HG03520 (cell line): ENCODE results near the gene LRIT2.
A peak's percentile ranks its signal among the peaks of the same experiment; 100 is the strongest.

ENCODE experiments used
- ATAC-seq: cut with Tn5 transposase; IDR thresholded peaks from one replicate; pipeline ENCODE4 v1.9.1; 2021; ENCODE audit warnings: mild to moderate bottlenecking, moderate library complexity; ENCODE audit not compliant: unreplicated experiment

The LRIT2 gene, protein sequence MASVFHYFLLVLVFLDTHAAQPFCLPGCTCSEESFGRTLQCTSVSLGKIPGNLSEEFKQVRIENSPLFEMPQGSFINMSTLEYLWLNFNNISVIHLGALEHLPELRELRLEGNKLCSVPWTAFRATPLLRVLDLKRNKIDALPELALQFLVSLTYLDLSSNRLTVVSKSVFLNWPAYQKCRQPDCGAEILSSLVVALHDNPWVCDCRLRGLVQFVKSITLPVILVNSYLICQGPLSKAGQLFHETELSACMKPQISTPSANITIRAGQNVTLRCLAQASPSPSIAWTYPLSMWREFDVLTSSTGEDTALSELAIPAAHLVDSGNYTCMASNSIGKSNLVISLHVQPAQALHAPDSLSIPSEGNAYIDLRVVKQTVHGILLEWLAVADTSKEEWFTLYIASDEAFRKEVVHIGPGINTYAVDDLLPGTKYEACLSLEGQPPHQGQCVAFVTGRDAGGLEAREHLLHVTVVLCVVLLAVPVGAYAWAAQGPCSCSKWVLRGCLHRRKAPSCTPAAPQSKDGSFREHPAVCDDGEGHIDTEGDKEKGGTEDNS

GRCh38 chr10:84225427-84226173, at the start of gene LRIT2:
TSS of gene LRIT2 (minus strand) at chr10:84225544. CDS start at chr10:84225520, 24 bp downstream.
- ATAC-seq: no peak

- no peak for ATAC-seq
These were observed 45.4 kb upstream of the LRIT2 start for GRCh38 chr10:84270708-84271107.

- ATAC-seq: no peak
These were observed 44.4 kb upstream of the LRIT2 start for GRCh38 chr10:84269773-84270172.

- no peak for ATAC-seq
These were observed 43.8 kb upstream of the LRIT2 start for GRCh38 chr10:84269162-84269561.

DNA sequence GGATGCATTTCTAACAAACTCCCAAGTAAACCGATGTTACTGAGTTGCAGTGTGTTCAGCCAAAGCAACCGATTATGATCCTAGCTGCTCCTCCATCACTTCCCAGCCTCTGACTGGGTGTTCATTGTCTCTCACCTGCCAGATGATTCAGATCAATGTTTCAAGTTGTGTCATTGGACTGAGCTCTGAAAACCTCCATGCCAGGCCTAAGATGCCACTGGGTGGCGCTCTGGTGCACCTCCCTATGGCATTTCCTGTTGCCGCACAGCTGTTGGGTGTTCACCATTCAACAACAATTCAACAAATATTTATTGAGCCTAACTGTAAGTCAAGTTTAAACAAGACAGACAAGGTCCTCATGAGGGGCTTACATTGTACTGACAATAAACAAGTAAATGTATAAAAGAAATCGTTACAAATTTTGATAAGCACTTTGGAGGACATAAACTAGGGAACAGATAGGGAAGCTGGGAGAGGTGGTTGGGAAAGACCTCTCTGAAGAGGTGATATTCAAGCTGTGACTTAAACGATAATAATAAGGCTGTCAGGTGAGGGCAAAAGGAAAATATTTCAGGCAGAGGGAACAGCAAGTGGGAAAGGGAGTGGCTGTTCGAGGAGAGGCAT, 42.3 kb upstream of the LRIT2 start:
- ATAC-seq: peak; percentile 70

DNA sequence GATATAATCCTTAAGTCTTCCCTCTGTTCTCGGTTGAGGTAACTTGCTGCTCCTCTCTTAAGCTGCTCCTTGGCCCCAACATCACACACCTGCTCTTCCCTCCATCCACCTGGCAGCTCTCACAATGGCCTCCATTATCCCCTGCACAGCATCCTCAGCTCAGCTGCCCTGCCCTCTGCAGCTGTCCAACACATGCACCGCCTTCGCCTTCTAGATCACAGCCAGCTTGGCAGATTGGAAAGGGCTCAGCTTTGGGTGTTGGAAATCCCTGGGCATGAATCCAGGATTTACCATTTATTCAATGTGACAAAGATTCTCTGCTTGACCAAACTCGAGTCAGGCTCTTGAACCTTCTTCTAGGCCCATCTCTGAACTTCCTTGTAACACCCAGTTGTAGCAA, 40.1 kb upstream of the LRIT2 start:
- no peak for ATAC-seq

DNA sequence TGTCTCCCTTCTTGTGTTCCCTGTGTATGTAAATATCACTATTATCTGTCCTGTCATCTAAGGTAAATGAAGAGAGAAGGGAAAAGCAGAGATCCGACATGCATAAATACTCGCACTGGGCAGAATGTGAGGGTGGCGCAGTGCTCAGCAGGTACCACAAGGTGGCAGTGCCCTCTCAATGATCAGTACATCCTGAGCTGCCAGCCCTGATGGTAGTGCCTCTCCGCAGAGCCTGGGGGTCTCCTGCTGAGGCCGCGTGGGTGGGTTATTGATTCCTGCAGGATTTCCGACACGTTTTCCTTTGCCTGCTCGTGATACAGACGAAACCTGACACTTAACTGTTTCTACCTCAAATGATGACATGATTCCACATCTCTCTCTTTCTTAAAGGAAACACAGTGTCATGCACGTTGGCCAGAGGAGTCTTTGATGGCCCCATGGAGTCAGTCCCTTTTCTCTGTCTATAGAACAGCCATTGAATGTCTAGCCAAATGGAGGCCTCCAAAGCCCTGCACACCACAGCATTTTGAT, 39.3 kb upstream of the LRIT2 start:
- peak; percentile 92 for ATAC-seq

DNA sequence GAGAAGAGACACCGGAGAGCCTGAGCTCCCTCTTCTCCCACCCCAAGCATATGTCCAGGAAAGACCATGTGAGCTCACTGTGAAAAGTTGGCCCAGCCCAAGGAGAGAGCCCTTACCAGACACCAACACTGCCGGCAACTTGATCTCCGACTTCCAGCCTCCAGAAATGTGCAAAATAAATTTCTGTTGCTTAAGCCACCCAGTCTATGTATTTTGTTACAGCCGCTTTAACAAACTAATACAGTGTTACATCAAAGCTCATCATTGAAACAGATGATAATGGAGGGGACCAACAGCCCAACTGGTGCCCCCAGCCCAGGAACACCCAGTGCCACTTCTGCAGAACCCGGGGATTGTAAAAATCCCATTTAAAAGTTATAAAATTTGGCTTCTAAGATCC, 38.4 kb upstream of the LRIT2 start:
- no peak for ATAC-seq

- ATAC-seq: no peak
These were observed 37.0 kb upstream of the LRIT2 start for GRCh38 chr10:84262190-84262956.

GRCh38 chr10:84261236-84261915, 36.0 kb upstream of the LRIT2 start:
- ATAC-seq: no peak

DNA sequence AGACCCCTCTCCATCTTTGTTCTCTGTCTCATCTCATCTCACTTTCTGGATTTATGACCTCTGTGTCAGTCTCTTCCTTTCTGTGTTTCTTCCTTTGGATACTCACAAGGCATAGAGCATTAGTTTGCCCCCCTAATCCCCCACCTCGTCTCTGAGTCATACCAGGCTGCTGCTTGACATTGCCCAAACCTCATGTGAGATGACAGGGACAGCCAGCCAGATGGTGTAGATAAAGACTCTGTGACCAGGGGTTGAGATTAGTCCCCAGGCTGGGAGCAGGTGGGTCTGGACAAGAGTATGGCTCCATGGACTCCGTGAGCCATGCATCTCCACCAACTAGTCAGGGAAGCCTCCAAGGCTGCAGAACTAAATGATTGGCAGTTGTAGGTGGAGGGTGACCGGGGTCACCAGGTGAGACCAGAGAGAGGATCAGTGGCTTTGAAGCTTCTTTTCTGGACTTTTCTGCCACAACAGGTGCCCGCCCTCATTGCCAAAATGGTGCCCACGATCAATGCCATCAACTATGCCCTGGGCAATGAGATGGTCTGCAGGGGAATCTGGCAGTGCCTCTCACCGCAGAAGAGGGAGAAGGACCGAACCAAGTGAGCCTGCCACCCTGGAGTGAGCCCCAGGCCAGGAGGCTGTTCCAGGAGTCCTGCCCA, 32.8 kb upstream of the LRIT2 start:
- no peak for ATAC-seq

DNA sequence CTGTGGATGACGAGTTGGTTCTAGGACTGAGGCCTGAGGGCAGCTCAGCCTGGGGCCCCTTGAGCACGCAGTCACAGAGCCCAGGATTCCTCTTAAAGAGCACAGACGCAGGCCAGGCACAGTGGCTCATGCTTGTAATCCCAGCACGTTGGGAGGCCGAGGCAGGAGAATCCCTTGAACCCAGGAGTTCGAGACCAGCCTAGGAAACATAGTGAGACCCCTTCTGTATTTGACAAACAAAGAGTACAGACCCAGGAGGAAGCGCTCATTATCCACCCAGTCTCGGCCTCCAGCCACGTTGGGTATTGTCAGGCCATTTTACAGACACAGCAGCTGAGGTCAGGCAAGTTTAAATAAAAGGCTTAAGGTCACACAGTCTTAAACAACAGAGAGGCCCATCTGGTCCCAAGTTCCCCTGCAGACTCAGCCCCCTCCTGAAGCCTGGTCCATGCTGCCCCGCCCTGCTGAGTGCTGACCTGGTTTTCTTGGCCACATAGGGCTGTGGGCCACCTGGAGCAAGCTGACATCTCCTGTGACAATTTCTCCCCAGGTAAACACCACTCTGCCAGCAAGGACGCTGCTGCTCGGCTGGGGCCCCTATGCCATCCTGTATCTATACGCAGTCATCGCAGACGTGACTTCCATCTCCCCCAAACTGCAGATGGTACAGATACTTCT, 32.1 kb upstream of the LRIT2 start:
- no peak for ATAC-seq

DNA sequence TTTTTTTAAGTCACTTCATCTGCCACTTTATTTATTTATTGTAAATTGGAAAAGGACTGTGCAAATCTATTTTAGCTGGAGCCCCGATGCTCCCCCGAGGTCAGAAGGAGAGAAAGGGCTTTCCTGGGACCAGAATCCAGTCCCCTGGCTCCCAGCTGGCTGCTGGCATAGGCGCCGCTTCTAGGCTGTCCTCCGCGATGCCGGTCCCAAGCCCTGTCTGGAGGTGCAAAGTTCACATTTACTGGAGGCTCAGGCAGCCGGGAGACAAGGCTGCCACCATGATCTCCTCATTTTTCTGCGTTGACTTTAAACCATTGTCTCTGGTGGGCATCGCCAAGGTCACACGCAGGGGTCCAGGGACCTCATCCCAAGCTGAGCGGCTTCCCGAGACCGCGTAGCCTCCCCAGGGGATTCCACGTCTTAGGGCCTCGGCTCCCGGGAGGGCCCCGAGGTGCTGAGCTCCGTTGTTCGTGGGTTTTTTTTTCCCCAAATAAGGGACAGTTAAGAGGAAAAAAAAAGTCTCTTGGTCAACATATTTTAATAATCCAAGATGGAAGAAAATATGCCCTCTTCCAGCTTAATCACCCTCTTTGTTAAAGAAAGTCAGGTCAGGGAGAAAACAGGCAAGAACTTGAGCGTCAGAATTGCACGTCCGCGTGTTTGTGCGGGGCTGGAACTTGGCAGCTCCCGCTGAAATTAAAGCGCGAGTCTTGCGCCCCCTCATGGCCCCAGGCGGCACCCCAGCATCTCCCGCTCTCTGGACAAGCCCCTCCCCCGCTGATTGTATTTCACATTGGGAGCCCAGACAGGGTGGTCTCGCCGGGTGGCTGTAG, 31.4 kb upstream of the LRIT2 start:
- peak; percentile 85 for ATAC-seq

DNA sequence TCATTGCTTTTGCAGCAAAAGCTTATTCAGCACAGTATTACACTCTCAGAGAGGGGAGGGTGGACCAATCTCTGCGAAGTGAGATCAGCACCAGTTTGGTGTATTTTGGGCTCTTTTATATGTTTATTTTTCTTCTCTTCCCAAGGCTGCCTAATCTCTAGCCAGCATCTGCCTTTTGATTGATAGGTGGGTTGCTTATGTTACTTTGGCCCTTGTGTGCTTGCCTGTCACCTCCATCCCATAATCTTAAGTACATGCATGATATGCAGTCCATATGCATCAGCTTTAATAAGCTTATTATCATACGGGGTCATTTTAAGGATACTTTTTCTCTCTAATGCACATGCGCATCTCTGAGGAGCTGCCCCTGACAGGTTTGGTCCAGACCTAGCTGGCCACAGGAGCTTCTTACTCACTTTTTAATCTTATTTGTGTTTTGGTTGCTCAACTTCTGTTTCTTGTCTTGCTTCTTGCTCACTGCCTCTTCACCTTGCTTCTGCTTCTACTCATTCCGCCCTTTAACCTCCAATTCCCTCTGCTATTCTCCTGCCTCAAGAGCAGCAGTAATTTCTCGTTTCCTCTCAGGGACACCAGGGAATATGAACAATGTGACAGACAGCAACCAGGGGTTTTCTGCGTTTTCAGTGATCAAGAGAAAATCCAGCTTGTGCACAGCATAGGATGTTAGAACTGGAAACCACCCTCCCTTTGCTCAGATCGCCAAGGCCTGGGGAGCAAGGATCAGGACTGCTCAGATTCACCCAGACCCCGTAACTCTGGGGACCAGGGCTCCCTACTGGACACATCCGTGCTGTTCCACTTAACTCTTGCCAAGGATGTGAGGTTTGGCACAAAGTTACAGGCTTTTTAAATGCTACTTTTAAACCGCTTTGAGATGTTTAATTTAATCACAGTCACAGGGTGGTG, 29.5 kb upstream of the LRIT2 start:
- ATAC-seq: no peak

DNA sequence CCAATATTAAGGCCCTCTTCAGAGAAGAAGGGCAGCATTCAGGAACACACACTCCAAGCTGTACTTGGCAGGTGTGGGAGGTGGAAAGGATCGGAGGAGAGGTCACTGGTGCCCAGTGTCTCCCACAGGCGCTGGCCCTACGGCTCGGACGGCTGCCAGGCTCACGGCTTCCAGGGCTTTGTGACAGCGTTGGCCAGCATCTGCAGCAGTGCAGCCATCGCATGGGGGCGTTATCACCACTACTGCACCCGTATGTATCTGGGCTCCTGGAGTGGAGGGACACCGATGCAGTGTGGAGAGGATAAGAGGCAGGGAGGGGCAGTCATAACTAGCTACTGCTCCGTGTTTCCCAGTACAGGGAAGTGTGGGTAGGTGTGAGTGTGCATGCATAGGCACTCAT, 23.4 kb upstream of the LRIT2 start:
- no peak for ATAC-seq

DNA sequence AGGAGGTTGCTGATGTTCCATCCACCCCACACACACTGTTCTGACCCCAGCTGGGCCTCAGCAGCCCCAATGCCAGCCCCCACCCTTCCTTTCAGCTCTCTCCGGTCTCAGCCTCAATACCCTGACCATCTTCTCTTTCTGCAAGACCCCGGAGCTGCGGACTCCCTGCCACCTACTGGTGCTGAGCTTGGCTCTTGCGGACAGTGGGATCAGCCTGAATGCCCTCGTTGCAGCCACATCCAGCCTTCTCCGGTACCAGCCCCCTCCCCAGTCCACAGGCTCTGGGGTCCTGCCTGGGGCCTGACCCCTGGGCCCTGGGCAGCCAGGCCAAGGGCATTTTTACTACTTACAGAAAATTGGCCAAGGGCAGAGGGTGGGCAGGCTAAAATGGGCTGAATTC, 22.2 kb upstream of the LRIT2 start:
- no peak for ATAC-seq
